BLaER1 treated with 17β-estradiol and CSF1 and Interleukin-3, amounts not matched to agents 10 nM and 100 nM (cell line): ENCODE results near the gene PTCSC3.

Experiments
- H3K27ac ChIP-seq, 11 experiments: shearing (Covaris generic); formaldehyde crosslinking; 2 replicates each; pipeline ENCODE4 v1.8.1; 2022
- H3K27me3 ChIP-seq, 11 experiments: shearing (Covaris generic); formaldehyde crosslinking; 2 replicates each; pipeline ENCODE4 v1.8.1; 2022
- H3K36me3 ChIP-seq, 11 experiments: shearing (Covaris generic); formaldehyde crosslinking; 2 replicates each; pipeline ENCODE4 v1.8.1; 2022
- H3K4me1 ChIP-seq, 10 experiments: shearing (Covaris generic); formaldehyde crosslinking; 2 replicates each; pipeline ENCODE4 v1.8.1; 2022
- H3K4me2 ChIP-seq, 11 experiments: shearing (Covaris generic); formaldehyde crosslinking; 2 replicates each; pipeline ENCODE4 v1.8.1; 2022
- H3K4me3 ChIP-seq, 10 experiments: shearing (Covaris generic); formaldehyde crosslinking; 2 replicates each; pipeline ENCODE4 v1.8.1; 2022
- H3K9ac ChIP-seq, 11 experiments: shearing (Covaris generic); formaldehyde crosslinking; 2 replicates each; pipeline ENCODE4 v1.8.1; 2022
- H3K9me3 ChIP-seq, 11 experiments: shearing (Covaris generic); formaldehyde crosslinking; replicated peaks in 1 of 11; 2 replicates each; pipeline ENCODE4 v1.8.1; 2022
- H4K20me1 ChIP-seq, 11 experiments: shearing (Covaris generic); formaldehyde crosslinking; 2 replicates each; pipeline ENCODE4 v1.8.1; 2022
- Cebpa-rat ChIP-seq, 11 experiments: shearing (Covaris generic); IDR thresholded peaks; 2 replicates each; pipeline ENCODE4 v1.8.1; 2022

PTCSC3 gene

DNA sequence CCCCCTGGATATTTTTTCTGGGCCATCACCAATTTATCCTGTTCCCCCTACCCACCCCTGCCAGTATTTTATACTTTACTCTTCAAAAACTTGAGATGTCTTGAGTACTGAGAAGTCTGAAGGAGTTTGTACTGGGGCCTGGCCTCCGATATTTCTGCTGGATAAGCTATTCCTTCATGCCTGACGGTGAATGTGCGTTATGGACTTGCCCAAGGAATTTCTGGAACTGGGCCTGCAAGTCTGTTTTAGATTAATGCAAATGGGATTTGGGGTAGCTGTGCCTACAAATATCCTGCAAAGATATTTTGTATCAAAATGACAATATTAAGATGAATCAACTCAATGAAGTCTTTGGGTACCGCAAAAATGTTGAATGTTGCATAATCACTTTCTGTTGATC lies at the start of gene PTCSC3:
PTCSC3 (minus strand) TSS at position 199 of the 400 bp plus-strand sequence.
- no peaks in the 10 kb centered on the region for H3K9me3 ChIP-seq
- no peaks in the 10 kb centered on the region for H3K27me3 ChIP-seq

DNA sequence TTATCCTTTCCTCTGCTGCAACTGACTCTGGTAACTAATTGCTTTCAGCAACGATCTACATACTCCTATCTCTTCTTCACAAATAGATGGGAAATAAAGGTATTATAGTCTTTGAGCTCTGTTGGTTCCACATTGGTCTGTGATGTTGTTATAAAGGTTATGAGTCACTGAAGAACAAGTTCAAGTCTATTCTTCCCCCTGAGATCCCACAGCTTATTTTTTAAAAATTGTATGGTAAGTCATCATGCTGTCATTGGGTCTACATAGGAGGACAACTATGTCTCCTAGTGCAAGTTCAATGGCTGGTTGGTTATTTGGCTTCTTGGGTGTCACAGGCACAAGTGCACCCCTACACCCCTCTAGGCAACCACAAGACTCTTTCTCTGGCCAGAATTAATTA lies 49.6 kb upstream of the PTCSC3 start:
- Histone ChIP-seq H3K9ac (no peak overlapping the region), H3K4me2 (no peak overlapping the region), H3K9me3 (no peaks in the 10 kb centered on the region), H4K20me1 (no peaks in the 10 kb centered on the region), H3K36me3 (no peaks in the 10 kb centered on the region), H3K4me1 (no peaks in the 10 kb centered on the region), H3K27ac (no peak overlapping the region), H3K27me3 (no peaks in the 10 kb centered on the region), H3K4me3 (no peak overlapping the region)
- no peak for TF ChIP-seq Cebpa-rat (IDR thresholded peaks at IDR 0.05)

More for the DNA sequence above, at the start of gene PTCSC3:
- H4K20me1 ChIP-seq = no peaks in the 10 kb centered on the region
- peaks cover 0 to 6% (median 0%) of the 10 kb centered on the region in 10 experiments; a peak in 3 of 20 replicates for H3K4me1 ChIP-seq
- no peak within 1 kb of the TSS for H3K4me2 ChIP-seq
- H3K4me3 ChIP-seq = no peak within 1 kb of the TSS
- no peak within 1 kb of the TSS for H3K27ac ChIP-seq
- H3K36me3 ChIP-seq = no peaks in the 10 kb centered on the region
- TF ChIP-seq Cebpa-rat (IDR thresholded peaks at IDR 0.05) = no peak
- H3K9ac ChIP-seq = no peak within 1 kb of the TSS

DNA sequence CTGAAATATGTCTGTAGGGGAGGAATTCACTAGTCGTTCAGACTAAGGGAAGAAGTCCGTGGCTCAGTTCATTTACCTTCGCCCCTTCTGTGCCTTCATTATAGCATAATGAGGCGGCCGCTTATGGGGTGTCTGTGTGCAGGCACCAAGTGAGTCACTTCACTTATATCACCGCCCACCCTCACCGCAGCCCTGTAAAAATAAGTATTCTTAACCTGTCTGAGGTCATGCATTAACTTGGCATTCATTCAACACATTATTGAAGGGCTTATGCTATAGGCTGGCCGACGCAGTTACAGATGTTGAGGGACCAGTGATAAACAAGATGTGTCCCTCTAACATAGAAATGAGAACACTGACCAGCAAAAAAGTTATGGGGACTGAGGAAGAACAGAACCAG lies 47.7 kb upstream of the PTCSC3 start:
- Histone ChIP-seq H3K36me3 (no peaks in the 10 kb centered on the region), H3K4me1 (no peaks in the 10 kb centered on the region), H4K20me1 (no peaks in the 10 kb centered on the region), H3K27ac (no peak overlapping the region), H3K27me3 (no peaks in the 10 kb centered on the region), H3K9me3 (no peaks in the 10 kb centered on the region), H3K4me2 (no peak overlapping the region), H3K9ac (no peak overlapping the region), H3K4me3 (no peak overlapping the region)
- no peak for TF ChIP-seq Cebpa-rat (IDR thresholded peaks at IDR 0.05)

DNA sequence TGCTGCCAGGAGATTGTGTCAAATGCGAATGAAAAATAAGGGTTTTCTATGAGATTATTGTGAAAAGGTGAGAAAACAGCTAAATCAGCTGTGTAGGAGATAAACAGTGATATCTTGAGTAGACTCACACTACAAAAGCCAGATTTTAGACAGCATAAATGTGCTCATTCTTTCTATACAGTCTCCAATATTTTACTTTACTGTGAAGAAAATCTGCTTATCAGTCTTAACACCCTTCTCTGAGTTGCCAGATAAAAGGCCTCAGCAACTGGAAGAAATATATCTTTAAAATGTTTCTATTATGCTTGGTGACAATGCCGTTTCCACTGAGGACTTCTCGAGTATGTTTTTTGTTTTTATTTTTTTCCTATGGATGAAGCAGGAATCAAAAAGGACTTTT lies 47.0 kb upstream of the PTCSC3 start:
- Histone ChIP-seq H3K4me1 (no peaks in the 10 kb centered on the region), H3K9me3 (no peaks in the 10 kb centered on the region), H4K20me1 (no peaks in the 10 kb centered on the region), H3K4me2 (no peak overlapping the region), H3K36me3 (no peaks in the 10 kb centered on the region), H3K4me3 (no peak overlapping the region), H3K27me3 (no peaks in the 10 kb centered on the region), H3K9ac (no peak overlapping the region), H3K27ac (no peak overlapping the region)
- no peak for TF ChIP-seq Cebpa-rat (IDR thresholded peaks at IDR 0.05)

DNA sequence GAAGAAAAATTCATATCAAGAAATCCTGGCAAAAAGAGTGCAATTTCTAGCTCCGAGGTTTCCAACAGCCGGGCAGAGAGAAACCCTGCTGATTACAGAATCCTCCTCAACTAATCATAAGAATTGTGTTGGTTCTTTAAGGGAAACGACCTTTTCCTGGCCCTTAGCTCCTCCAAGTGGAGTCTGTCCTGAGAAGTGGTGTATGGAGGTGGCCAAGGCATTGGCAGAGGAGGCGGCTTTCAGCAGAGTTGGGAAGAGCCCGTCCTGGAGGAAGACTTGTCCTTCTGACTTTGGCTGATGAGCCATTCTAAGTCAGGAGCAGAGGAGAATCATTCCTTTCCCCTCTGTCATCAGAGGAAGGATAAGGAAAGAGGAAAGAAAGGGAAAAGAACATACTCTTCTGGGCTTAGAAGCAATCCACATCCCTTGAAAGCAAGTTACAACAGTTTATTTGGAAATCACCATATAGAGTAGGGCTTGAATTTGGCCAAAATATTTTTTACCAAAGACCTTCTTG lies 46.5 kb upstream of the PTCSC3 start:
- no peak overlapping the region for H3K4me3 ChIP-seq
- H3K27ac ChIP-seq = no peak overlapping the region
- no peak for TF ChIP-seq Cebpa-rat (IDR thresholded peaks at IDR 0.05)
- no peaks in the 10 kb centered on the region for H3K36me3 ChIP-seq
- no peaks in the 10 kb centered on the region for H3K27me3 ChIP-seq
- H4K20me1 ChIP-seq = no peaks in the 10 kb centered on the region
- H3K4me2 ChIP-seq = no peak overlapping the region
- H3K4me1 ChIP-seq = no peaks in the 10 kb centered on the region
- no peaks in the 10 kb centered on the region for H3K9me3 ChIP-seq
- no peak overlapping the region for H3K9ac ChIP-seq

DNA sequence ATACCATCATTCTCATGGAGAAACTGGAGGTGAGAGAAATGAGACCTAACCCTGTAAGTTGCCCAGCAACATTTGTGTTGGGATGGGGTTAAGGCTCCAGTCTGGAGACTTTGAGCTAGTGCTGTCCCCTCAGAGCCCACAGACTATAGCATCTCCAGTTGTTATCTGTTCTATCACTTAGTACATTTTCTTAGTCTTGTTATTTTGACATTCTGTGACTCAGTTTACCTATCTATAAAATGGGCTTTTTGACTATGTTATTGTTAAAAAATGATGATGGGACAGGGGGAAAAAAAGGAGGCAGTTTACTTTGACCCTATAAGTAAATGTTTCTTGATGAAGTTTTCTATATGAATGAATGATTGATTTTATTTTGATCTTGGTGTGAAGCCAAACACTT lies 45.8 kb upstream of the PTCSC3 start:
- H3K4me2 ChIP-seq = no peak overlapping the region
- no peak overlapping the region for H3K27ac ChIP-seq
- no peaks in the 10 kb centered on the region for H3K4me1 ChIP-seq
- H3K9ac ChIP-seq = no peak overlapping the region
- H3K4me3 ChIP-seq = no peak overlapping the region
- no peak for TF ChIP-seq Cebpa-rat (IDR thresholded peaks at IDR 0.05)
- H4K20me1 ChIP-seq = no peaks in the 10 kb centered on the region
- H3K9me3 ChIP-seq = no peaks in the 10 kb centered on the region
- no peaks in the 10 kb centered on the region for H3K27me3 ChIP-seq
- H3K36me3 ChIP-seq = no peaks in the 10 kb centered on the region

DNA sequence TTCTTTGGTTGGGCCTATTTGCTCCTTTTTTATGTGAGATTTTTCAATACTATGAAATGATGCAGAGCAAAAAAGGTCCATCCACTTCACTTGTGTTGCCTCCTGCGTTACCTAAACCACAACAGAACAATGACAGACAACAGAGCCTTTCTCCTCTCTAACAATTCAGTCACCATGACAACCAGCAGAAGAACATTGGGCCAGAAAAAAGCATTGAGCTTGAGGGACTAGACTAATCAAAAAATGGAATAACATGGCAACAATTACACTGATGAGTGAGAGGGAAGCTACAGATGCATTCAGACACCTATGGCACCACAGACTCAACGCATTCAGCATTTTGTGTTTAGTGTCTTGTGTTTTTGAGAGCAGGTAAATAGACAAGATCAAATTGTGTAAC lies 44.6 kb upstream of the PTCSC3 start:
- no peak overlapping the region for H3K9ac ChIP-seq
- TF ChIP-seq Cebpa-rat (IDR thresholded peaks at IDR 0.05) = no peak
- no peaks in the 10 kb centered on the region for H3K27me3 ChIP-seq
- H3K36me3 ChIP-seq = no peaks in the 10 kb centered on the region
- no peak overlapping the region for H3K4me3 ChIP-seq
- H3K4me1 ChIP-seq = no peaks in the 10 kb centered on the region
- no peaks in the 10 kb centered on the region for H3K9me3 ChIP-seq
- H3K27ac ChIP-seq = no peak overlapping the region
- no peaks in the 10 kb centered on the region for H4K20me1 ChIP-seq
- H3K4me2 ChIP-seq = no peak overlapping the region

DNA sequence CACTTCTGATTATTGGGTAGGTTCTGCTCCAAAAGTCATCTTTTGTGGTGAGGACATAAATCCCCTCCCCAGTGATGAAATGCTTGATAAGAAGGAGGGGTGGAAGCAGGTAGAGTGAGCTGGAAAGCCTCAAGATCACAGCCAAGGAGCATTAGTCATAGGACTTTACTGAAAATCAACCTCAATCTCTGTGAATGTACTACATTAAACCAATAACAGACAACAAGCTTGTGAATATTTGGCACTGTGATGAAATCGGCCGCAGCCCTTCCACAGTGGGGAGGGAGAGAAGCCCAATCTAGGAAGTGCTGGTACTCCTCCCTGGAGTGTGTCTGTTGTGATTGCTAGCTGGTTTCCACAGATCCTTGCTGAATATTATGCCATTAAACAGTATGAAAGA lies 41.2 kb upstream of the PTCSC3 start:
- Histone ChIP-seq H3K4me3 (no peak overlapping the region), H3K9ac (no peak overlapping the region), H3K4me1 (no peaks in the 10 kb centered on the region), H3K36me3 (no peaks in the 10 kb centered on the region), H3K9me3 (no peaks in the 10 kb centered on the region), H3K27ac (no peak overlapping the region), H3K4me2 (no peak overlapping the region), H4K20me1 (no peaks in the 10 kb centered on the region), H3K27me3 (no peaks in the 10 kb centered on the region)
- TF ChIP-seq Cebpa-rat (IDR thresholded peaks at IDR 0.05) = no peak

DNA sequence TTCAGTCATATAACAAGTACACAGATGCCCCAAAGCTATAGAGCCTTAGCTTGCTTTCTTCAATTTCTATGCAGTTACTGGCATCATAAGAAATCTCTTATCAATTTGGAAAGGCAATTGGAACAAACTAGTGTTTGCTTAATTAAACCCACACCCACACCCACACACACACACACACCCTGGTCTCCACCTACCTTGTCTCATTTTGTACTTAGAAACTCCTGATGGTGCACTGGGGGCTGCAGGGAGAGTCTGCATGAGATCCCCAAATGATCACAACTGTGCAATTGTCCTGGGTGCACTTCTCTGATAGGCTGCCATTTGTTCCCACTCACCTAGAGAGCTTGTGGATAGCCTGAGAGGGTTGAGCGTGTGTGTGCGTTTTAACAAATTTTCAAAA lies 40.5 kb upstream of the PTCSC3 start:
- no peak overlapping the region for H3K4me3 ChIP-seq
- no peaks in the 10 kb centered on the region for H3K4me1 ChIP-seq
- H3K27ac ChIP-seq = no peak overlapping the region
- H3K4me2 ChIP-seq = no peak overlapping the region
- no peak for TF ChIP-seq Cebpa-rat (IDR thresholded peaks at IDR 0.05)
- no peak overlapping the region for H3K9ac ChIP-seq
- H4K20me1 ChIP-seq = no peaks in the 10 kb centered on the region
- H3K27me3 ChIP-seq = no peaks in the 10 kb centered on the region
- H3K9me3 ChIP-seq = no peaks in the 10 kb centered on the region
- no peaks in the 10 kb centered on the region for H3K36me3 ChIP-seq

DNA sequence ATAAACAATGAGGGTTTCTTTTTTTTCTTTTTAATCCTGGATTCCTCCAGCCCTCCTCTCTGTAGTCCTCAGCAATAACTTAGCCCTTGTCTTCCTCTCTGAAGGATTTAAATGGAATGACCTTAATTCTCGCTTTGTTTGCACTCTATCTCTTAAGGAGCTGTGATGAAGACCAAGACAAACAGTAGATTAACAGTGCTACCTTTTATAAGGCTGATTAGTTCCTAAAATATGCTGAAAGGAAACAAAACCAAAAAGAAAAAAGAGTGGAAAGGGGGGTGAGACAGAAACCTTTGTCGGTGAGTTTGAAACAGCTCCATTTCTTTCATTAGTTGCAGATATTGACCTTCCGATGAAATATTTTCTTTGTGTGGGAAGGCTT lies 38.7 kb upstream of the PTCSC3 start:
- no peak overlapping the region for H3K27ac ChIP-seq
- H3K4me1 ChIP-seq = no peaks in the 10 kb centered on the region
- no peaks in the 10 kb centered on the region for H4K20me1 ChIP-seq
- H3K36me3 ChIP-seq = no peaks in the 10 kb centered on the region
- no peak for TF ChIP-seq Cebpa-rat (IDR thresholded peaks at IDR 0.05)
- no peaks in the 10 kb centered on the region for H3K27me3 ChIP-seq
- H3K4me3 ChIP-seq = no peak overlapping the region
- H3K9me3 ChIP-seq = no peaks in the 10 kb centered on the region
- no peak overlapping the region for H3K9ac ChIP-seq
- H3K4me2 ChIP-seq = no peak overlapping the region
